HG03565 (cell line): Measurements from ENCODE around the gene LRRC49.

Source experiments
- ATAC-seq: cut with Tn5 transposase; IDR thresholded peaks from one replicate; pipeline ENCODE4 v1.9.1; 2021; ENCODE audit warnings: mild to moderate bottlenecking, moderate library complexity; ENCODE audit not compliant: unreplicated experiment

The LRRC49 gene

DNA sequence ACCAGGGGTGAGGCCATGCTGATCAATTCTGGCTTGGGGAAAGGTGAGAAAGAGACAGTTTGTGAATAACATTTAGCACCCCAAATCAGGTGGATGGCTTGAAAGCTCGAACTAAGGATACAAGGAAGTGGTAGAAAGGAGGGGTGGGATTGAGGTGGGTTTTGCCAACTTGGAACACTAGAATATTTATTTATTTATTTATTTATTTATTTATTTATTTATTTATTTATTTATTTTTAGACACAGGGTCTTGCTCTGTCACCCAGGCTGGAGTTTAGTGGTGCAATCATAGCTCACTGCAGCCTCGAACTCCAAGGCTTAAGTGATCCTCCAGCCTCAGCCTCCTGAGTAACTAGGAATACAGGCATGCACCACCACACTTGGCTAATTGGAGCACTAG is 191.6 kb downstream of the LRRC49 start:
- no peak for ATAC-seq

DNA sequence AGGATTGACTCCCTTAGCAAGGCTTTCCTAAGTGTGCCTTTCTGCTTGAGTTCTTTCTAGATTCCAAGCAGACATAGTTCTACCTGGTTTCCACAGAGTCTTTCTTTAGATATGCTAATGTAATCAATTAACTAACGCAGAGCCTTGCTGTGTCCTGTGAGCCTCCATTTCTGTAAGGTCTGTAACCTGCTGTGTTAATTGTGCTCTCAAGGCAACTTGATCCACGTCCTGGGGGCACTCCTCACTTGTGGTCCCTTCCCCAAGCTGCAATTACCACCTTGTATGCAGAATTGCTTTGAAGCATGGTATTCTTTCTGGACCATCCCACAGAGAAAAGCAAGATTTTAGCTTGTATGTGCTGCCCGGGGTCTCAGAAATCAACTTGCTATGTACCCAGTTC is 193.2 kb downstream of the LRRC49 start:
- no peak for ATAC-seq

DNA sequence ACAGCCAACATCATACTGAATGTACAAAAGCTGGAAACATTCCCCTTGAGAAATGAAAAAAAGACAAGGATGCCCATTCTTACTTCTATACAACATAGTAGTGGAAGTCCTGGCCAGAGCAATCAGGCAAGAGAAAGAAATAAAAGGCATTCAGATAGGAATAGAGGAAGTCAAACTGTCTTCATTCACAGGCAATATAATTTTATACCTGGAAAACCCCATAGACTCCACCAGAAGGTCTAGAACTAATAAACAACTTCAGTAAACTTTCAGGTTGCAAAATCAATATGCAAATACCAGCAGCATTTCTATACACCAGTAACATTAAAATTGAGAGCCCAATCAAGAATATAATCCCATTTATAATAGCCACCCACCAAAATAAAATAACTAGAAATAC is 195.5 kb downstream of the LRRC49 start:
- no peak for ATAC-seq

DNA sequence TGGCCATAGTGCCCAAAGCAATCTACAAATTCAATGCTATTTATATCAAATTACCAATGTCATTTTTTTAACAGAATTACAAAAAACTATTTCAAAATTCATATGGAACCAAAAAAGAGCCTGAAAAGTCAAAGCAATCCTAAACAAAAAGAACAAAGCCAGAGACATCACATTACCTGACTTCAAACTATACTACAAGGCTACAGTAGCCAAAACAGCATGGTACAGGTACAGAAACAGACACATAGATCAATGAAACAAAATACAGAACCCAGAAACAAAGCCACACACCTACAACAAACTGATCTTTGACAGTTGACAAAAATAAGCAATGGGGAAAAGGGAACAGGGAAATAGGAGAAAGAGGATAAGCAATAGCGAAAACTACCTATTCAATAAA is 196.1 kb downstream of the LRRC49 start:
- ATAC-seq, result no peak

DNA sequence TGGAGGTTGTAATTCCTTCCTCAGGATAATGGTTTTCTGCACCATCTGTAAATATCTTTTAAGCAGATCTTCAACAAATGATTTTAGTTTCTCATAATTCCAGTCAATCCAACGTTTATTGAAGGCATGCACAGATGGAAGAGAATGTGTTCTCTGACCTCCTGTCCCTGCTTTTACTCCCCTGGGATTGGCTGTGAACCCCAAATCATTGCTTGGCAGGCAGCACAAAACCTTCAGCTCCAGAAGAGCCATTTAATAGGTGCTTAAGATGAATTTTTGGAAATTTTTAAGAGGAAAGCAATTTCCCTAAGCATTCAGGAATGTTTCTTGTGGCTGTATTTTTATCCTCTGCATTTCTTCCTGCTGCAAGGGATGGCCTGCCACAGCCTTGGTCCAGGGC is 197.2 kb downstream of the LRRC49 start:
- no peak for ATAC-seq

DNA sequence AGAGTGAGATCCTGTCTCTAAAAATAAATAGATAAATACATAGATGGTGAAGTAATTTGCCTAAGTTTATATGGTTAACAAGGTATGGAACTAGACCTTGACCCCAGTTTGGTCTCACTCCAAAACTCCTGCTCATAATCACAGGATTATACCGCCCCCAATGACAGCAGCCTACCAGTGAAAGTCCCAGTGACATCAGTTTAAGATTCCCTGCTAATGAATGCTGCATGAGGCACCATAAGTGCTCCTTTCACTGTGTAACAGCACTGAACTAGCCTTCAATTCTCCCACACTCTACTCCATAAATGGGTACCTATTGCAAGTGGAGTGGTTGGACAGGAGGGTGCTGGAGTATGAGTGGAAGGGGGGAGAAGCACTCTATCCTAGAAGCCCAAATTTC is 199.0 kb downstream of the LRRC49 start:
- no peak for ATAC-seq

DNA sequence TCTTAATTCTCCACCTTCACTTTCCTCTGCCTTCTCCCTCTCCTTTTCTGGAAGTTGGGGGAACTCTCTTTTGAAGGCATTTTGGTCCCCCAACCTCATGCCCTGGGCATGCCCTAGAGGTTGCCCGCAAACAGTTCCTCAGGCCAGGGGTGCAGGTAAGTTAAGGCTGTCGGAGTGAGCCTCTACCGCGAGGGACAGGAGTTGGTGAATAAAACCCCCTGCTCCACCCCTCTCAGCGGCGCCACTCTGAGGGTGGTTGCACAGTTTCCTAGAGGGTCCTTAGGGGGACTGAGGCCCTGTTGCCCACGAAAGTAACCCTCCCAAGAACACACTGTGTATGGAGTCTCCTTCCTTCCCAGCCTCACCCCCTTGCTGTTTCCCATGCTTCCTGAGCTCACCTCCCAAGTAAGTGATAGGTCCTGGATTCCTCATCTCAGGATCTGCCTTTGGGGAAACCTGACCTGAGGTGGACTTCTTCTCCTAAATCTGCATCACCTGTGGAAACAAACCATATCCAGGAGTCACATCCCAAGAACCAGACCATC is 199.5 kb downstream of the LRRC49 start:
- ATAC-seq, result no peak

DNA sequence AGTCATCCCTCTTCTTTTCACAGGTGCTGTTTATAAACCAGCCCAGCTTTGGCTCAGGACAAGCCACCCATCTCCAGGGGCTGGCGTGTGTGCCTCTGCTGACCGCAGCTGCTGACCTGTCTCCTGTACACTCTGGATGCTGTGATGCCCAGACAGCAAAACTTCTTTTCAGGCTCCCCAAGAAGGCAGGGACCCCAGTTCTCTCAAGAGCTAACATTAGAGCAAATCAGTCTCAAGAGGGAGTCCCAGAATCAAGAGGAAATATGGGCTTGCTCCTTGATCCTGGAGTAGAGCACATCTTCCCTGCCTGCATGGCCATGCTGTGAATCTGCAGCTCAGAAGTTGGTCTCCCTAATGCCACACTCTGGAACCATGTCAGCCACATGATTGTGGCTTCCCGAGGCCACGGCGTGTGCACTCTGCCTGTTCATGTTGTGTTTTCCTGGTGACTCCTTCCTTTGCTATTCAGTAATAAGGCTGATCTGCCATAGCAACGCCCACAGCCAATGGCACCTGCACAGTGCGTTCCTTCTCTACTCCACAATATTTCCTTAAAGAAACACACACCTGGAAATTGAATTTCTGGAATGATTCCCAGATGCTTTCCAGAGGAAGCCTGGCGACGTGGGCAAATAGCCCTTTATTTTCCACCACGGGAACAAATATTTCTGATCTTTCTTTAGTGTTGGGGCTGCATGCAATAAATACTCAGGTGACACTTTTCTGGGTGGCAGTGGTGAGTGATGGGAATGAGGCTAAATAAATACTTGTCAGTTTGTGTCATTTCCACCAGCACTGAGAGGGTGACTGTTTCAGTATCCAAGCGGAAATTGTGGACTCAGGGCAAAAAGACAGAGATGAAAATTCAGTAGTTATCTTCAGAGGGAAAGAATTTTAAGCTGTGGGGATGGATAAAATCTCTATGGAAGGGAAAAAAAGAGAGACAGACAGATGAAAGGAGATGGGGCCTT is 200.7 kb downstream of the LRRC49 start:
- no peak for ATAC-seq

DNA sequence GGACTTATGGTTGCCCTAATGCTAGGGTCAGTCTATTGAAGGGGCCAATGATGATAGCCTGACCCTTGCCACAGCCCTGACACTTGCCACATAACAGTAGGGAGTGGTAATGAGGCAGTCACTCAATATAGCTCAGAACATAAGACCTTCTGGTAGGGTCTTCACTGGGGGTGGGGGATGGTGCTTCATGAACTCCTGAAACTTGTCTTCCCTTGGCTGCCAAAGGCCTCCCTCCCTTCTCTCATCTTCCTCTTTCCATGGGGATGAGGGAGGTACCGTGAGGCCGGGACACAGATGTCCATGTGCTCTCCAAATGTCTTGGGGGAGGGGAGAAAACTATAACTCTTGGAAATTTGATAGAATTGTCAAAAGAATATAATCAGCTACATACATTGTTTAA is 201.5 kb downstream of the LRRC49 start:
- ATAC-seq, result no peak

DNA sequence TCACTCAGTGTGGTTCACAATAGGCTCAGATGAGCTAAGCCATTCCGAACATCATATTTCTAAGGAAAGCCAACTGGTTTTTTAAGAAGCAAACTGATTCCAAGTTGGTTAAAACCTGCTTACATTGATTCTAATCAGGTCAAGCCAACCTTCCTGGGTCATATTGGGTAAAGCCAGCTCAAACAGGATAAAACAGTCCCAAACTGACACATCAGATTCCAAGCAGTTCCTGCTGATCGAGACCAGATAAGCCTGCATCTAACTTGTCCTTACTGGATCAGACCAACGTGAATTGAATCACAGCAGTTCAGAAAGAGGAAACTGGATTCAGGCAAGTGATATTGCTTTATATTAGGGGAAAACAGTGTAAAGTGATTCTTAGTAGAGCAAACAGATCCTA is 204.1 kb downstream of the LRRC49 start:
- ATAC-seq, result no peak

DNA sequence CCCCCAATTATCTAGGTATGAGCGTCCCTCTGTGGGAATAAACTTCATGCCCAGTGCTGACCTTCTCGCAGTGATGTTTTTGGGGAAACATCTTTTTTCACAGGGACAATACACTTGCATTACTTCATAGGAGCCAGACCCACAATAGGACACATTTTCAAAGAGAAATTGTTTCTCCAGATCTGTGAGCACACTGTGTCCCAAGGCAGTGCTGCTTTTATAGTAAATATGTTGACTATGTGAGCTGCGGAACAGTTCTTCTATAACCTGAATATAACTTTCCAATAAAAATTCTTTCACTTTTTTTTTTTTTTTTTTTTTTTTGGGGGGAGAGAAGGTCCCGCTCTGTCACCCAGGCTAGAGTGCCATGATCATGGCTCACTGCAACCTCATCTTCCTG is 205.3 kb downstream of the LRRC49 start:
- ATAC-seq, result no peak

DNA sequence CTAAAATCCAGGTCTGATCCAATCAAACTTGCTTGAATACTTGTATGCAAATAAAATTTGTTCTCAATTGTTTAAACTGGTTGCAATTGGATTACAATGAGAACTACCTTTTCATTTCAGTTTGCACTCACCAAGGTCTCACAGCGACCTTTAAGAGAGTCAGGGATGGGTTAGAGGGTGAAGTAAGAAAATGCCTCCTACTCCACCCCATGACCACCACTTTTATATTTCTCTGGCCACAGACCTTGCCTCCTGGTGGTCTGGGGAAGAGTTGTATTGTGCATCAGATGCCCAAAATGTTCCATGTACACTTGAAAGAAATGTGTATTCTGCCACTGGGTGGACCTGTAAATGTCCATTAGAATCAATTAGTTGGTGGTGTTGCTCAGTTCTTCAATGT is 206.3 kb downstream of the LRRC49 start:
- ATAC-seq, result no peak
